IMR-90 (cell line): Measurements from ENCODE around the gene CATSPERE. TPM values are rescaled to one million over a fixed set of nuclear protein-coding genes. Genes with fewer than 3 reads are reported as not detected.

Source experiments
- ATAC-seq: fragments of 200-7000 bp; cut with Tn5 transposase; 2 replicates; pipeline ENCODE4 v1.9.1; 2020; ENCODE audit warnings: low read depth, mild to moderate bottlenecking, moderate library complexity
- BruUV-seq: library from RNA; stranded (reverse); fragments of 400-500 nt; replicated peaks from 2 replicates; lab custom pipeline; 2021; lab: Mats Ljungman, UMichigan
- CTCF ChIA-PET: fragments of 300-600 bp; formaldehyde crosslinking; extraction: SDS; loops from one replicate; lab custom pipeline; 2021; ENCODE audit warnings: antibody characterized with exemption; lab: Yijun Ruan, JAX
- POLR2A ChIA-PET: fragments of 300-600 bp; sonication (Branson Sonifier 250); formaldehyde crosslinking; loops from one replicate; lab custom pipeline; 2022; ENCODE audit warnings: antibody characterized with exemption; ENCODE audit not compliant: unreplicated experiment; lab: Charles Lee
- DNase-seq: peaks from one replicate; pipeline ENCODE4 v3.0.0; 2013
- H2AFZ ChIP-seq: replicated peaks from 2 replicates; pipeline ENCODE3; 2013; ENCODE audit warnings: low read length, mild to moderate bottlenecking; ENCODE audit not compliant: poor library complexity
- H2AK5ac ChIP-seq: 2 replicates; pipeline ENCODE4 v1.6.1; 2013; ENCODE audit warnings: low read depth, low read length, inconsistent platforms
- H2AK9ac ChIP-seq: replicated peaks from 2 replicates; pipeline ENCODE3; 2013; ENCODE audit warnings: mild to moderate bottlenecking, low read depth, low read length, moderate library complexity; ENCODE audit not compliant: poor library complexity
- H2BK120ac ChIP-seq: 2 replicates; pipeline ENCODE4 v1.6.1; 2013; ENCODE audit warnings: low read depth, low read length, inconsistent platforms
- H2BK15ac ChIP-seq: 3 replicates; pipeline ENCODE4 v1.6.1; 2013; ENCODE audit warnings: low read depth, low read length, inconsistent platforms
- H2BK20ac ChIP-seq: 2 replicates; pipeline ENCODE4 v1.6.1; 2013; ENCODE audit warnings: low read depth, mild to moderate bottlenecking, inconsistent platforms, low read length, moderate library complexity
- H2BK5ac ChIP-seq: 2 replicates; pipeline ENCODE4 v1.6.1; 2013; ENCODE audit warnings: mild to moderate bottlenecking, low read depth, low read length, inconsistent platforms; ENCODE audit not compliant: poor library complexity, severe bottlenecking
- H3K14ac ChIP-seq: replicated peaks from 2 replicates; pipeline ENCODE4 v1.6.1; 2013; ENCODE audit warnings: low read depth, low read length, inconsistent platforms
- H3K18ac ChIP-seq: 2 replicates; pipeline ENCODE4 v1.6.1; 2013; ENCODE audit warnings: low read depth, low read length, control low read depth
- H3K23ac ChIP-seq: 2 replicates; pipeline ENCODE4 v1.6.1; 2013; ENCODE audit warnings: low read depth, low read length, inconsistent platforms
- H3K27ac ChIP-seq: 2 replicates; pipeline ENCODE4 v1.5.1; 2013; ENCODE audit warnings: mild to moderate bottlenecking, control low read depth, low read length; ENCODE audit not compliant: insufficient read depth
- H3K27me3 ChIP-seq: 2 replicates; pipeline ENCODE4 v1.6.1; 2013; ENCODE audit warnings: low read length; ENCODE audit not compliant: control insufficient read depth, insufficient read depth
- H3K36me3 ChIP-seq: 2 replicates; pipeline ENCODE4 v1.6.1; 2013; ENCODE audit warnings: low read length, mixed read lengths; ENCODE audit not compliant: control insufficient read depth, insufficient read depth
- H3K4ac ChIP-seq: 2 replicates; pipeline ENCODE4 v1.6.1; 2013; ENCODE audit warnings: low read depth, low read length, inconsistent platforms
- H3K4me1 ChIP-seq: 2 replicates; pipeline ENCODE4 v1.6.1; 2013; ENCODE audit warnings: low read length, mixed read lengths; ENCODE audit not compliant: control insufficient read depth, insufficient read depth
- H3K4me2 ChIP-seq: 2 replicates; pipeline ENCODE4 v1.6.1; 2013; ENCODE audit warnings: low read depth, mild to moderate bottlenecking, control low read depth, low read length, moderate library complexity
- H3K4me3 ChIP-seq: 2 replicates; pipeline ENCODE4 v1.5.1; 2013; ENCODE audit warnings: low read depth, mild to moderate bottlenecking, control low read depth, low read length, moderate library complexity; ENCODE audit not compliant: insufficient read depth
- H3K56ac ChIP-seq: 2 replicates; pipeline ENCODE4 v1.6.1; 2013; ENCODE audit warnings: low read length, inconsistent platforms; ENCODE audit not compliant: insufficient read depth; ENCODE audit errors: extremely low read depth
- H3K79me1 ChIP-seq, 2 experiments: 2 replicates each; pipeline ENCODE4 v1.6.1; 2013; ENCODE audit warnings: low read length in 2 of 2, inconsistent platforms in 1 of 2, low read depth in 1 of 2
- H3K9ac ChIP-seq: 2 replicates; pipeline ENCODE4 v1.6.1; 2013; ENCODE audit warnings: low read depth, low read length, control low read depth
- H3K9me1 ChIP-seq: 2 replicates; pipeline ENCODE4 v1.6.1; 2013; ENCODE audit warnings: low read length, inconsistent platforms; ENCODE audit not compliant: insufficient read depth
- H3K9me3 ChIP-seq: 2 replicates; pipeline ENCODE4 v1.6.1; 2013; ENCODE audit warnings: low read length; ENCODE audit not compliant: control insufficient read depth, insufficient read depth
- H4K20me1 ChIP-seq: 2 replicates; pipeline ENCODE4 v1.6.1; 2013; ENCODE audit warnings: low read length, inconsistent platforms; ENCODE audit not compliant: insufficient read depth
- H4K5ac ChIP-seq: 2 replicates; pipeline ENCODE4 v1.6.1; 2013; ENCODE audit warnings: mild to moderate bottlenecking, low read depth, low read length, control low read depth
- H4K8ac ChIP-seq, 2 experiments: 2 replicates each; pipeline ENCODE4 v1.6.1; 2013; ENCODE audit warnings: low read depth in 2 of 2, low read length in 2 of 2, control low read depth in 1 of 2, inconsistent platforms in 1 of 2
- H4K91ac ChIP-seq: 2 replicates; pipeline ENCODE4 v1.6.1; 2013; ENCODE audit warnings: low read depth, low read length, inconsistent platforms; ENCODE audit not compliant: insufficient read depth
- FOS ChIP-seq: fragments of 150-350 bp; IDR thresholded peaks from 2 replicates; pipeline ENCODE4 v1.6.1; 2016; ENCODE audit warnings: low read depth, low read length
- MAFK ChIP-seq: IDR thresholded peaks from 2 replicates; pipeline ENCODE4 v1.6.1; 2012; ENCODE audit warnings: low read depth, low read length, improper control_type of control experiment
- MAZ ChIP-seq: IDR thresholded peaks from 2 replicates; pipeline ENCODE4 v1.6.1; 2012; ENCODE audit warnings: low read depth, mild to moderate bottlenecking, low read length, improper control_type of control experiment, moderate library complexity, borderline replicate concordance
- RCOR1 ChIP-seq: IDR thresholded peaks from 2 replicates; pipeline ENCODE4 v1.6.1; 2012; ENCODE audit warnings: mild to moderate bottlenecking, low read length, improper control_type of control experiment; ENCODE audit not compliant: insufficient replicate concordance
- RFX5 ChIP-seq: IDR thresholded peaks from 2 replicates; pipeline ENCODE4 v1.8.0; 2012; ENCODE audit warnings: low read depth, mild to moderate bottlenecking, low read length, moderate library complexity
- SMC3 ChIP-seq: fragments of 150-350 bp; IDR thresholded peaks from 2 replicates; pipeline ENCODE4 v1.6.1; 2016; ENCODE audit warnings: low read depth, mild to moderate bottlenecking, antibody characterized with exemption, low read length, moderate library complexity
- USF2 ChIP-seq: fragments of 150-350 bp; IDR thresholded peaks from 2 replicates; pipeline ENCODE4 v1.6.1; 2017; ENCODE audit warnings: mild to moderate bottlenecking, antibody characterized with exemption, low read length, low read depth
- WGBS, 2 experiments: methylation state at CpG; one replicate each; pipeline versions ENCODE4 v1.1.5 to v1.1.7; 2013; ENCODE audit warnings: missing lambda C conversion rate in 2 of 2; ENCODE audit not compliant: insufficient read length in 1 of 2; ENCODE audit errors: extremely low coverage in 2 of 2; 5-methylcytosine and 5-hydroxymethylcytosine counted together
- dilution Hi-C: fragments of 300-500 bp; cut with HindIII; formaldehyde crosslinking; loops from one replicate; pipeline ENCODE4 v1.14.3; 2018; ENCODE audit warnings: low sequenced_read_pairs; ENCODE audit not compliant: unreplicated experiment
- in situ Hi-C: fragments of 300-500 bp; cut with MboI; formaldehyde crosslinking; loops from 3 replicates; pipeline ENCODE4 v1.14.3; 2019; ENCODE audit warnings: low sequenced_read_pairs, inconsistent platforms, mixed read lengths
- intact Hi-C: fragments of 100-400 bp; cut with micrococcal nuclease; formaldehyde crosslinking; loops from 2 replicates; pipeline ENCODE4 v1.10.0; 2022
- polyA plus RNA-seq, 3 experiments: library from polyadenylated mRNA; depleted of rRNA; stranded (reverse); fragments of >200 nt; gene quantifications; 2 replicates each; pipeline ENCODE4 v1.2.3, GENCODE V29; 2012; ENCODE audit warnings: low replicate concordance in 1 of 3
- total RNA-seq: library from RNA; depleted of rRNA; stranded (reverse); fragments of >200 nt; gene quantifications from 2 replicates; pipeline ENCODE4 v1.2.3, GENCODE V29; 2012

Gene CATSPERE
- total and polyA plus RNA-seq, 2 of the 4 experiments (the other 2 are of a cell fraction), result 0.07 to 0.18 TPM

- peak overlapping the region; percentile 41; the same call in 1 of the 2 replicates for H3K14ac ChIP-seq
- H4K8ac ChIP-seq, result peak overlapping the region in 1 of 2 experiments; percentile 9; a peak in 3 of 4 replicates
- peaks cover 10% of the 10 kb centered on the region; the same call in 1 of the 2 replicates for H4K20me1 ChIP-seq
- H4K91ac ChIP-seq, result peak overlapping the region; percentile 27
- POLR2A ChIA-PET, result interaction anchor here (0.6 to 1.0 kb wide), 2 partner anchors 9 to 216 kb away, joined by 3 to 9 read pairs; no protein-coding TSS in a partner anchor
- no peak overlapping the region for H2AFZ ChIP-seq
- peak overlapping the region; percentile 46; the same call in 1 of the 2 replicates for H2BK20ac ChIP-seq
- peak overlapping the region; percentile 3; the same call in 1 of the 2 replicates for H4K5ac ChIP-seq
- H3K36me3 ChIP-seq, result peaks cover 13% of the 10 kb centered on the region
- H3K18ac ChIP-seq, result peak overlapping the region; percentile 31; the same call in 1 of the 2 replicates
- CTCF ChIA-PET, result interaction anchor here (1.1 kb wide), 1 partner anchor 24 kb away, joined by 3 read pairs; no protein-coding TSS in a partner anchor
- H3K4me1 ChIP-seq, result peaks cover 7% of the 10 kb centered on the region
- peak overlapping the region; percentile 52 for H2BK5ac ChIP-seq
- H3K23ac ChIP-seq, result peak overlapping the region; percentile 26
- intact Hi-C loops, result loop anchor here (10.0 kb wide), 1 partner anchor 391 kb away; no protein-coding TSS in a partner anchor
- H2AK9ac ChIP-seq, result no peak overlapping the region
- in situ Hi-C loops, result no loop called here
- H2BK15ac ChIP-seq, result 0 out of 3 replicates have a peak overlapping the region, but pooled peaks have one; percentile 5
- H3K9me1 ChIP-seq, result peaks cover 14% of the 10 kb centered on the region
- H3K4ac ChIP-seq, result peak overlapping the region; percentile 39
- H2BK120ac ChIP-seq, result peak overlapping the region; percentile 43
- no peak overlapping the region for H3K9ac ChIP-seq
- ATAC-seq, result peak; percentile 74
- TF ChIP-seq SMC3, result no peak
- no peak for TF ChIP-seq USF2
- no peak for TF ChIP-seq RCOR1
- no peak for TF ChIP-seq FOS
- TF ChIP-seq MAZ, result no peak
- no peak for TF ChIP-seq RFX5
- peak; percentile 22; the same call in 1 of the 2 replicates for TF ChIP-seq MAFK
- H3K56ac ChIP-seq, result no peak overlapping the region; the same call in 1 of the 2 replicates
- H3K4me3 ChIP-seq, result no peak overlapping the region
- peak overlapping the region; percentile 79 for H3K4me2 ChIP-seq
- H3K27me3 ChIP-seq, result no peaks in the 10 kb centered on the region
- peaks cover 13 to 32% of the 10 kb centered on the region in 2 experiments; a peak in 3 of 4 replicates for H3K79me1 ChIP-seq
- no CpG with 5 or more reads among the region's 6 CpGs for WGBS, 2 experiments
- dilution Hi-C loops, result no loop called here
- DNase-seq, result peak; percentile 71
- H3K27ac ChIP-seq, result peak overlapping the region; percentile 74; the same call in 1 of the 2 replicates
- no peaks in the 10 kb centered on the region for H3K9me3 ChIP-seq
- no TSS peak for BruUV-seq
- peak overlapping the region; percentile 41 for H2AK5ac ChIP-seq
Observed at GRCh38 chr1:244435562-244436205, 25.4 kb upstream of the CATSPERE start.
